HG02884 (cell line): ENCODE measurements around the gene PAX7.
"Not testable (repeated sequence)": the region's sequence is repeated elsewhere in the genome, so short reads cannot be mapped to it uniquely, and the experiment has no call there.

Experiments used
- ATAC-seq: cut with Tn5 transposase; IDR thresholded peaks from one replicate; pipeline ENCODE4 v1.9.1; 2021; ENCODE audit warnings: mild to moderate bottlenecking, moderate library complexity; ENCODE audit not compliant: unreplicated experiment

The PAX7 gene

GRCh38 chr1:18630511-18631495 is at the start of gene PAX7:
Gene PAX7, plus strand, starts transcription at chr1:18630846. Its CDS starts 758 bp downstream, at chr1:18631604.
- no peak for ATAC-seq

DNA sequence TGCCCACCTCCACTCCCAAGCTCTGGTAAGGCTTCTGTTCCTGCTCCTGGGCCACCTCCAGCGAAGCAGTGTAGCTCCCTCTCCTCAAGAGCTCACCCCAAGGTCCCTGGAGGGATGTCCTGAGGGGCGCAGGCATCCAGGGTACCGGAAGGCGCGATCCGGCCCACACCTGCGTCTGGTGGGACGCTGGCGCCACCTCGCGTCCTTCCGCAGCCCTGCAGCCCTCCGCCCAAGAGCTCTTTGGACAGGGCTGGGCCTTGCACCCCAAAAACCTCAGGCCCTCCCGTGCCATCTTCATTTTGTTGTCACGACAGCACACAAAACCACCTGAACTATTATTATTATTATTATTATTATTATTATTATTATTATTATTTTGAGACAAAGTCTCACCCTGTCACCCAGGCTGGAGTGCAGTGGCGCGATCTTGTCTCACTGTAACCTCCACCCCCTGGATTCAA is 49.2 kb upstream of the PAX7 start:
- ATAC-seq = no peak

DNA sequence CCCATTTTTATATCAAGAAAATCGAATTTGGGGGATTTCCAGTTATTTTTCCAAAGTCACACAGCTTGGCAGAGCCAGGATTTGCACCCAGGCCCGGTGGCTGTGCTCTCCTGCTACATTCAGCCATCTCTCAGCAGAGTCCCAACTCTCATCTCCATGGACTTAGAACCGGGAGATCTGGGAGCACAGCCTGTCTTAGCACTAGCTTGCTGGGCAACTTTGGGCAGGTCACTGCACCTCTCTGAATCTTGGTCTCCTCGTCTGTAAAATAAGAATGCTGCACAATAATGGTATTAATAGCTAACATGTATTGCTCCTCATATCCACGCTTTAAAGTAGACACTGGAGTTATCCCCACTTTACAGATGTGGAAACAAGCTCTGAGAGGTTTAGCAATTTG is 47.8 kb upstream of the PAX7 start:
- no peak for ATAC-seq

DNA sequence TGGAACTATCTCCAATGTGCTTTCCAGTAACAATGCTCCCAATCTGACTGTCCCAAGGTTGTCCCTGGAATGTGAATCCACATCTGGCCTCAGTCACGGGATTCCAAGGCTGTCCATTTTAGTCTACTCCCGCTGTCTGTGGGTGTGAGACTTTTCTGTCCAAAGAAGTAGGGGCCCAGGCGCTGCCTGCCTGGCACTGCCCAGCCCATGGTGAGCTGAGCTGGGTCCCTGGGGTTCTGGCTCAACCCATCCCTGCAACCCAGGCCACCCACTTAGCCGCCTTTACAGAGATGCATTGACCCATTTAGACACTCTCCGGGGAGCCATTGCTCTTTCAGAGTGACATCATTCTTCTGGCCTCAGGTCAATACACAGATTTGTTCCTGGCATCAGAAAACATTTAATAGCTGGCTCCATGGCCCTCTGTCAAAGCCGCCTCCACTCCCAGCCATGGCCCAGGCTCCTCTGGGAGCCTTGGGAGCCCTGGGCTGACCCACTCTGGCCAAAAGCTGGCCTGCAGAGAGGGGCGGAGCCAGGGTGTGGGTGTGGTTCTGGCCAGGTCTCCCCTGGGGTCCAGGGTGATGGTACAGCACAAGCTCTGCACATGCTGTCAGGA is 47.2 kb upstream of the PAX7 start:
- ATAC-seq = no peak

DNA sequence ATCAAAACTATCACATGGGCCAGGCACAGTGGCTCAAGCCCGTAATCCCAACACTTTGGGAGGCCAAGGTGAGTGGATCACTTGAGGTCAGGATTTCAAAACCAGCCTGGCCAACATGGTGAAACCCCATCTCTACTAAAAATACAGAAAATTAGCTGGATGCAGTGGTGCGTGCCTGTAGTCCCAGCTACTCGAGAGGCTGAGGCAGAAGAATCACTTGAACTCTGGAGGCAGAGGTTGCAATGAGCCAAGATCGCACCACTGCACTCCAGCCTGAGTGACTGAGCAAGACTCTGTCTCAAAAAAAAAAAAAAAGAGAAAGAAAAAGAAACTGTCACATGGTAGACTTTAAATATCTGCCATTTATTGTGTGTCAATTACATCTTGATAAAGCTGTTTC is 44.6 kb upstream of the PAX7 start:
- not testable (repeated sequence) for ATAC-seq

DNA sequence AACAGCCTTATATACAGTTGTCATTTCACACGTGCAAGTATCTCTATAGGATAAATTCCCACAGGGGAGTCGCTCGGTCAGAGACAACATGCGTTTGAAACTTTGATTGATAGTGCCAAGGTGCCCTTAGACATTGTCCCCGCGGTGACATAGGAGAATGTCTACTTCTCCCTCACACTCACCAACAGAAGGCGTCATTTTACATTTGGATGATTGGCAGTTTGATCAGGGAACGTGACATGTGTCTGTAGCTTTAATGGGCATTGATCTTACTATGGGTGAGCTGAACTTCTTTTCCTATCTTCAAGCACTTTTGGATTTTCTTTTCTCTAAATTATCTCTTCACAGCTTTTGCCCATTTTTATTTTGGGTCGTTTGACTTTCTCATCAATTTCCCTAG is 42.6 kb upstream of the PAX7 start:
- ATAC-seq = no peak

DNA sequence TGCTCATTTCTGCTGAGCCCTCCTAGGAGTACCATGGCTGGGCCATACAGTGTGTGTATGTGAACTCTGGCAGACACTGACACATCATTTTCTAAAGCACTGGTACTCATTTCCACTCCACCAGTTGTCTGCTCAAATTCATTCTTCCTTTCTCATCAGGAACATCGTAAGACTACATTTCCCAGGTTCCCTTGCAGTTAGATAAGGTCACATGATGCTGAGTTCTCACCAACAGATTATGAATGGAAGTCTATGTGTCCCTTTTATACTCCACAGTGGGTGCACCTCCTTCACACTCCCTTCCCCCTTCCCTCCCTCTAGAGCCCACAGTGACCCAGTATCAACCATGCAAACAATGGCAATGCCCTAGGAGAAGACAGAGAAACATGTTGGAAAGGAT is 38.3 kb upstream of the PAX7 start:
- no peak for ATAC-seq

DNA sequence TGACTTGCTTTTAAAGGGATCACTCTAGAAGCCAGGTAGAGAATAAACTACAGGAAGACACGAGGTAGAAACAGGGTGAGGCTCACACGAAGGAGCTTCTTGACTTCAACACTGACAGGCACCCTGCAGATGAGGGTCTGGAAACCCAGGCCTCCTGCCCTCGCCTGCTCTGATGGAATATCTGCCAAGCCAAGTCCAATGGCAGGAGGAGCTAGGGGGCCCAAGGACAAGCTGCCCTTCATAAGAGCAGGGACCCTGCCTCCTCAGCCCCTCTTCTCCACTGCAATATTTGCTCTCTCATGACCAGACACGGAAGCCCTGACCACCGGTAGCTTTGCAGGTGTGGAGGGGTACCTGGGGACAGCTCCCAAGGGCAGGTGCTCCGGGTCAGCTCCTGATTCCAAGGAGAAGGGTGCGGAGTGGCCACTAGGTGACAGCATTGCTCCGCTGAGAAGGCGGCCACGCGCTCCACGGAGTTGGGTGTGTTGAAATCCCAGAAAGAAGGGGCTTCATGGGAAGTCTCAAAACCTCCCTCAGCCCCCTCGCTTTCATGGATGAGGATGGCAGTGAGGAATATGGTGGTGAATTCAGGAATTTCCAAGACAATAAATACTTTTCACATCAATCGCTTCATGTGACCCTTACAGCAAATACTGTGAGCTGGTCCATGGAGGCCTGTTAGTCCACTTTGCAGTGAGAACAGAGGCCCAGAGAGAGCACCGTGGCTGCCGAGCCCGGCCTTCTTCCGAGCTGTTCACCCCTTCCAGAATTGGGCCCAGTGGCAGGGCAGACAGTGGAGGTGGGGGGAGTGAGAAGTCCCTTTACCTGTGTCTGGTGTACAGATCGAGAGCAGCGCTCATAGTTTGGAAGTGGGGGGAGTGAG is 33.2 kb upstream of the PAX7 start:
- no peak for ATAC-seq

DNA sequence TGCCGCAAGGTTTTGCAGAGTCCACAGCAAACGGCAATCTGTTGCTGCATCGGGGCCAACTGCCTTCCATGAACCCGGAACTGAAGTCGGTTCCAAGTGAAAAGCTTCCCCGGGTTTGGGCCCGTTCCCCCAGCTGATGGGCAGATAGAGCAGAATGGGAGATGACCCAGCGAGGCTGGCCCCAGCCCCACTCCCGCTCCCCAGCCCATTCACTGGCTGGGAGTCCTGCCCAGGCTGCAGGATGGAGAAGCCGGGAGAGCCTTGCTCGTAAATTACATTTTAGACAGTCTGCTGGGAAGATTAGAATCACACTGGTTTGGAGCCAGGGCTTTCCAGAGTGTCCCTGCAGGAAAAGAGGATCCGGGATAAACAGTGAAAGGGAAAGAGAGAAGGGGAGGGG is 31.6 kb upstream of the PAX7 start:
- ATAC-seq = no peak

DNA sequence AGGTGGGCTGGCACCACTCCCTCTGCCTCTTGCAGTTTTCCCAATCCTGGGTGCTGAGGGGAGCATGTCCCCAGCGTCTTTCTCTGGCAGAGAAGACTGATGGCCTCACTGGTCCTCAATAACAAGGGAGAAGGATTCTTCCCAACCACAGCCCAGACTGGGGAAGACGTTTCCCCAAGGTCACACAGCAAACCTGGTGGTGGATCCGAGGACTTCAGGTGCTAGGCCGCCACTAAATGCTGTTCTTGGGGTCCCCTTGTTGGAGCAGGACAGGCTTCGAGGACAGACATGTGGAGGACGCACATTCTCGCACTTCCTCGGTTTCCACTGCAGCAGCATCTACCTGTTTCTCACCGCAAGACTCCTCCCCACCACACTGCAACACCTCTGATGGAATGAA is 30.9 kb upstream of the PAX7 start:
- ATAC-seq = no peak

GRCh38 chr1:18602533-18603211 is 28.0 kb upstream of the PAX7 start:
- no peak for ATAC-seq

GRCh38 chr1:18603212-18603852 is 27.3 kb upstream of the PAX7 start:
- no peak for ATAC-seq

GRCh38 chr1:18606443-18607288 is 24.0 kb upstream of the PAX7 start:
- no peak for ATAC-seq

- ATAC-seq = no peak
Observed at GRCh38 chr1:18607289-18607760, 23.3 kb upstream of the PAX7 start.

DNA sequence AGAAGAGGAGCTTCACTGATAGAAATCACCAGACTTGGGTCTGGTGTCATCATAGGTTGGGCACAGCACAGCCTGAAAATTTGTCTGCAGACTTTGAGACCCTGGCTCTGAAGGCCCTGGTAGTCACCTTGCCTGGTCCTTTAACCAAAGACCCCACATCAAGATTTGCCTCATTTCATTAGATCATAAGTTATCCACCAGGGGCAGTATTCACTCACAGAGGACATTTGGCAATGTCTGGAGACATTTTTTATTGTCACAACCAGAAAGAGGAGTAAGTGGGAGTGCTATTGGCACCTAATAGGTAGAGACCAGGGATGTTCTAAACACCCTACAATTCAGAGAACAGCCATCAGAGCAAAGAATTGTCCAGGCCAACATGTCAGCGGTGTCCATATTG is 22.1 kb upstream of the PAX7 start:
- ATAC-seq = no peak

DNA sequence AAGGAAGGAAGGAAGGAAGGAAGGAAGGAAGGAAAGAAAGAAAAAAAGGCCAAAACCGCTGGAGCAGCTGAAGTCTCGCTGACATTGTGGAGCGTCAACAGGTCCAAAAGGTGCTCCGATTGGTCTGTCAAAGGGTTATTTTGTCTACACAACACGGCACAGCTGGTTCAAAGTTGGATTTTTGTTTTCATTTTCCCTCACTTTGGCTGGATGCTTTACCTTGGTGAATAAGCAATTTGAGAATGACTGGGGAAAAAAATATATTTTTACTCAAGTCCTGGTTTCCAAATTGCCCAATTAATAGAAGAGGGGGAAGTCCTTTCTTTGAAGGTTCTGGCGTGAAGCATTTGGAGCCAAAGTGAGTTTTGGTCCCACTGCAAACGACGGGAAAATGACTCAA is 19.3 kb upstream of the PAX7 start:
- no peak for ATAC-seq

DNA sequence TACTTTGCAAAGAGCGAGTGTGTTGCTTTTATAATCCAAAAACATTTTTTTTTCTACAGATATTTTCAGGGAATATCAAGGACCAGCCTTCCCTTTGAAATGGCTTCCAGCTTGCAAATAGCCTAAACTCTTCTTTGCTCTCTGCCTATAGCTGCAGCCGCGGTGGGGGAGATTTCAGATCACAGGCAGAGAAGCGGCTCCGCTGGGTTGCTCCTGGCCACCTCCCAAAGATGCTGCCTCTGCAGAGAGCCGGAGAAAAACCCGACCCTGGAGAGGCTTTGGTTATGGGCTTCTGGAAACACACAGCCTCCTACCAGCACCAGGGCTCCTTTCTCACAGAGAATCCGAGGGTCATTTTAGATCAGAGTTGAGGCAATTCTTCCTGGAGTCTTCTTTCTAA is 18.6 kb upstream of the PAX7 start:
- no peak for ATAC-seq

DNA sequence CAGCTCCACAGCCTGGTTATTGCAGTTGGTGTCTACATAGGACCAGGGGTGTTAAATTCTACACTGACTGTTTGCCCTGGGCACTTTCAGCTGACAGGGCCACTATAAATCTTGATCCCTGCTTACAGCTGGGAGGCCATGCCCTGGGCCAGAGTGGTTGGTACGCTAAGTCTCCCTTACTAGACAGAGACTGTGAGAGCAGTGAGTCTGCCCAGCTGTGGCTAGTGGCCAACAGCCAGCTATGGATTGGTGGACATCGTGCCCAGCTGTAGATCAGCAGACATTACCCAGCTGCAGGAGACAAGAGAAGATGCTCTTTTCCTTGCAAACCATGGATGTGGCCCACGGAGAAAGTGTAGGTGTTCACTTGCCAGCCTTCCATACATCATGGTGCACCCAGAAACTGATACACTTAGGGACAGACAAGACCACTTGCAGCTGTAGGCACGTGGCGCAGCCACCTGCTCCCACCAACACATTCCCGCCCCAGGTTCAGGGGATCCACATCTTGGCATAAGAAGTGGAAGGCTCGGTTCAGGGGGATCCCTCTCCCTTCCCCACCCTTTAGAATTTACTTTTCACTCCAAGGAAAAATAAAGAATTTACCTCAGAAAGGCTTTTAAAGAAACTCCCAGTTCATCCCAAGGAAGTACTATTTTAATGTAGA is 16.4 kb upstream of the PAX7 start:
- no peak for ATAC-seq
